Neural crest cell (in vitro differentiated cells): Measurements from ENCODE around the gene MTMR8. TPM values are rescaled to one million over a fixed set of nuclear protein-coding genes. Genes with fewer than 3 reads are reported as not detected.

ENCODE experiments used
- DNase-seq: peaks from one replicate; pipeline ENCODE4 v3.0.0; 2021; ENCODE audit warnings: low read depth, mixed read lengths, low spot score
- H3K27ac Mint-ChIP-seq: one replicate; pipeline ENCODE4 v1.8.0; 2021; ENCODE audit warnings: mild to moderate bottlenecking, mixed read lengths; ENCODE audit not compliant: unreplicated experiment
- H3K27me3 Mint-ChIP-seq: 2 replicates; pipeline ENCODE4 v1.8.0; 2021; ENCODE audit warnings: low read depth, mild to moderate bottlenecking, mixed read lengths
- H3K36me3 Mint-ChIP-seq: 2 replicates; pipeline ENCODE4 v1.8.0; 2021; ENCODE audit warnings: low read depth, mild to moderate bottlenecking, mixed read lengths
- H3K4me1 Mint-ChIP-seq: 2 replicates; pipeline ENCODE4 v1.8.0; 2021; ENCODE audit warnings: mixed read lengths
- H3K4me3 Mint-ChIP-seq: one replicate; pipeline ENCODE4 v1.8.0; 2021; ENCODE audit warnings: mild to moderate bottlenecking, mixed read lengths
- H3K9me3 Mint-ChIP-seq: 2 replicates; pipeline ENCODE4 v1.8.0; 2021; ENCODE audit warnings: mixed read lengths
- CTCF ChIP-seq: fragments of 200-600 bp; sonication (generic); conservative IDR thresholded peaks from 2 replicates; pipeline ENCODE4 v1.5.0; 2021; ENCODE audit warnings: antibody characterized with exemption, mild to moderate bottlenecking
- total RNA-seq: library from RNA; stranded (reverse); gene quantifications from 2 replicates; pipeline ENCODE4 v1.2.1, GENCODE V29; 2021

Gene MTMR8
- total RNA-seq, 1 donor from 2014 or later, result 4.0 TPM

GRCh38 chrX:64313624-64314023 is 81.6 kb downstream of the MTMR8 start:
- H3K27me3 Mint-ChIP-seq, result no peaks in the 10 kb centered on the region
- peaks cover 16% of the 10 kb centered on the region for H3K9me3 Mint-ChIP-seq
- no peak for TF ChIP-seq CTCF
- H3K4me3 Mint-ChIP-seq, result no peak overlapping the region
- H3K4me1 Mint-ChIP-seq, result no peaks in the 10 kb centered on the region
- no peak overlapping the region for H3K27ac Mint-ChIP-seq
- peaks cover 17% of the 10 kb centered on the region for H3K36me3 Mint-ChIP-seq
- no peak for DNase-seq

GRCh38 chrX:64306712-64307111 is 88.5 kb downstream of the MTMR8 start:
- peaks cover 19% of the 10 kb centered on the region for H3K9me3 Mint-ChIP-seq
- H3K36me3 Mint-ChIP-seq, result peaks cover 15% of the 10 kb centered on the region
- TF ChIP-seq CTCF, result no peak
- H3K4me3 Mint-ChIP-seq, result no peak overlapping the region
- no peaks in the 10 kb centered on the region for H3K27me3 Mint-ChIP-seq
- no peak overlapping the region for H3K27ac Mint-ChIP-seq
- no peak for DNase-seq
- H3K4me1 Mint-ChIP-seq, result no peaks in the 10 kb centered on the region

GRCh38 chrX:64291123-64291522 is 104.1 kb downstream of the MTMR8 start:
- no peak for DNase-seq
- H3K36me3 Mint-ChIP-seq, result peaks cover 6% of the 10 kb centered on the region
- H3K4me3 Mint-ChIP-seq, result no peak overlapping the region
- H3K27me3 Mint-ChIP-seq, result no peaks in the 10 kb centered on the region
- H3K4me1 Mint-ChIP-seq, result no peaks in the 10 kb centered on the region
- TF ChIP-seq CTCF, result no peak
- peaks cover 6% of the 10 kb centered on the region for H3K9me3 Mint-ChIP-seq
- H3K27ac Mint-ChIP-seq, result no peak overlapping the region

GRCh38 chrX:64265265-64265664 is 130.0 kb downstream of the MTMR8 start:
- no peak overlapping the region for H3K4me3 Mint-ChIP-seq
- no peaks in the 10 kb centered on the region for H3K27me3 Mint-ChIP-seq
- no peak for TF ChIP-seq CTCF
- H3K27ac Mint-ChIP-seq, result no peak overlapping the region
- no peak for DNase-seq
- no peaks in the 10 kb centered on the region for H3K4me1 Mint-ChIP-seq
- H3K36me3 Mint-ChIP-seq, result peaks cover 2% of the 10 kb centered on the region
- peaks cover 6% of the 10 kb centered on the region for H3K9me3 Mint-ChIP-seq

GRCh38 chrX:64230123-64230970 is 164.9 kb downstream of the MTMR8 start, which contains the start of gene ASB12:
Gene ASB12 (minus strand): TSS chrX:64230607. CDS start chrX:64225650, 4,957 bp downstream.
- DNase-seq, result no peak
- no peaks in the 10 kb centered on the region for H3K36me3 Mint-ChIP-seq
- no peak for TF ChIP-seq CTCF
- H3K4me1 Mint-ChIP-seq, result no peaks in the 10 kb centered on the region
- H3K9me3 Mint-ChIP-seq, result peaks cover 9% of the 10 kb centered on the region
- no peak within 1 kb of the TSS for H3K4me3 Mint-ChIP-seq
- H3K27ac Mint-ChIP-seq, result no peak within 1 kb of the TSS
- H3K27me3 Mint-ChIP-seq, result no peaks in the 10 kb centered on the region
